GM21528 (cell line): Measurements from ENCODE around the gene WDR90.
"Not testable (repeated sequence)": the region's sequence is repeated elsewhere in the genome, so short reads cannot be mapped to it uniquely, and the experiment has no call there.

ENCODE experiments used
- ATAC-seq: cut with Tn5 transposase; IDR thresholded peaks from one replicate; pipeline ENCODE4 v1.9.1; 2021; ENCODE audit warnings: mild to moderate bottlenecking, moderate library complexity; ENCODE audit not compliant: unreplicated experiment, low FRiP score

WDR90 gene

DNA sequence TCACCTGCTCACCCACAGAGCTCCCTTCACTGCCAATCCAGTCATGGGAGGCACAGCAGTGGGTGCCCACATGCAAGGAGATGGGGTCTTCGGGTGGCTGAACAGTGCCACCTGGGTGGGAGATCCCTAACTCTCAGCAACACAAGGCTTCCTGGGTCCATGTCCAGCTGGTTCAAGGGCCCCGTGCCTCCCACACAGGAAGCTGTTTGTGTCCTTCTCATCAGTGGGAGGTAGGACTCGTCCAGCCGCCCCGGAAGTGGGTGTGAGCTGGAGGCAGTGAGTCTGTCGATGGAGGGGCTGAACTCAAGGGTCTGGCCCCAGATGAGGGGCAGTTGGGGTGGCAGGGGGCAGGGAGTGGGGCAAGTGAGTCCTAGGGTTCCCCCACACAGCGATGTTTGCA is 54.9 kb downstream of the WDR90 start:
- ATAC-seq = no peak

DNA sequence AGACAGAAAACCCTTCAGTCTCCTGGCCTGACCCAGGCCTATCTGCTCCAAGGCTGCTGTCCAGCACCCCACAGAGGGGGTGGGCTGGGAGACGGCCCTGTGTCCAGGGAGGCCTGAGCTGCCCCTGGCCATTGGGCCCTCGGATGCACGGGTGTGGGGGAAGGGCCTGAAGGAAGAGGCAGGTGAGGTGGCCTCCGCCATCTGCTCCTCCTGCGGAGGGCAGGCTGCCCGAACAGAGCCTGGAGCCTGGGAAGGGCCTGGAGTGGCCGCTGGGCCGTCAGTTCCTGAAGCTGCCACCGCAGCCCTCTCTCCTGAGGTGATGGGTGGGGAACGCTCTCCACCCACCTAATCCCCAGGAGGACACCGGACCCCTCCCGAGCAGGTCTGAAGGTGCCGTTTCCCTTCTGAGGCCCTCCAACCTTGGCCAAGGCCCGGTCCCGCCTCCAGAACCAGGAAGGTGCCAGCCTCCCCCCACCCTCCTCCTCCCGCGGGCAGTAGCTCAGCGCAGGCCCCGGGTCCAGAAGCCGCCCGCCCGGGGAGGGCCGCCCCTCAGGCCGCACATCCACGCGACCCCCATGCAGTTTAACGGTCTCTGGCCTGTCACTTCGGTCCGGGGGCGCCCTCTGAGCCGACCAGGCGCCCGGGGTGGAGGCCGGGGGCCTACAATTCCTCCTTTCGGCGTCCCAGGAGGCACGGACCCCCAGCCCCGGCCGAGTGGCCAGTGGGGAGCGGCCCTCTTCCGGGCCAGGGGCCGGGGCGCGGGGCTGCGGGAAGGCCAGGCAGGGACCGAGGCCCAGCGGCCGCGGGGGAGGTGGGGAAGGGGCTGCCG is 55.6 kb downstream of the WDR90 start:
- no peak for ATAC-seq

DNA sequence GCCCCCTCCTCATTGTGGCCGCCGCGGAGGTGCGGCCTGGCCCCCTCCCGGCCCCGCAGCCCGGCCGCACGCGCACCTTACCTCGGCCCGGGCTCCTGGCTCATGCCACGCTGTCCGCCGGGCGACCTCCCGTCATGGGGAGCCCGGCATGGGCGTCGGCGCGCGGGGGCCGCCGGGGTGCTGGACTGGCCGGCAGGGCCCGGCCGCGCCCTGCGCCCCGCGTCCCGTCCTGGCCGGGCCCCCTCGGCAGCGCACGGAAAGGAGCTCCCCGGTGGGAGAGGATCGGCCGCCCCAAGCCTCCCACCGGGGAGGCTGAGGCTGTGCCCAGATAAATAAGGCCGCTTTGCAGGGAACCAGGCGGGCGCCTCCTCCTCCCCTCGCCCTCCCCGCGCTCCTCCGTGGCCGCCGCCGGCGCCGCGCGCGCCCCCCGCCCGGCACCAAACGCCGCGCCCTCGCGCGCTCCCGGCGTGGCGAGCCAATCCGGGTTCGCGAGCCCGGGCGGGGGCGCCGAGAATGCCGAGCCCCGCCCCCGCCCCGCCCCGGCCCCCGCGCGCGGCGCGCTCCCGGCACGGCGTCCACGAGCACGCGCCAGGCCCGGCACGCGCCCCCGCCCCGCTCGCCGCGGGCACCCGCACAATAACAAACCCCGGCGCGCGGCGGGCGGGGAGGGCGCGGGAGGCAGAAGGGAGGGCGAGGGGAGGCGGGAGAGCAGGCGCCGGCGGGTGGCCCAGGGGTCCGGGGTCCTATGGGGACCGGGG is 56.4 kb downstream of the WDR90 start, which contains the start of gene FBXL16:
FBXL16 (minus strand) TSS at position 371 of the 758 bp plus-strand sequence. CDS start 8,396 bp downstream, outside the sequence.
- ATAC-seq = no peak

DNA sequence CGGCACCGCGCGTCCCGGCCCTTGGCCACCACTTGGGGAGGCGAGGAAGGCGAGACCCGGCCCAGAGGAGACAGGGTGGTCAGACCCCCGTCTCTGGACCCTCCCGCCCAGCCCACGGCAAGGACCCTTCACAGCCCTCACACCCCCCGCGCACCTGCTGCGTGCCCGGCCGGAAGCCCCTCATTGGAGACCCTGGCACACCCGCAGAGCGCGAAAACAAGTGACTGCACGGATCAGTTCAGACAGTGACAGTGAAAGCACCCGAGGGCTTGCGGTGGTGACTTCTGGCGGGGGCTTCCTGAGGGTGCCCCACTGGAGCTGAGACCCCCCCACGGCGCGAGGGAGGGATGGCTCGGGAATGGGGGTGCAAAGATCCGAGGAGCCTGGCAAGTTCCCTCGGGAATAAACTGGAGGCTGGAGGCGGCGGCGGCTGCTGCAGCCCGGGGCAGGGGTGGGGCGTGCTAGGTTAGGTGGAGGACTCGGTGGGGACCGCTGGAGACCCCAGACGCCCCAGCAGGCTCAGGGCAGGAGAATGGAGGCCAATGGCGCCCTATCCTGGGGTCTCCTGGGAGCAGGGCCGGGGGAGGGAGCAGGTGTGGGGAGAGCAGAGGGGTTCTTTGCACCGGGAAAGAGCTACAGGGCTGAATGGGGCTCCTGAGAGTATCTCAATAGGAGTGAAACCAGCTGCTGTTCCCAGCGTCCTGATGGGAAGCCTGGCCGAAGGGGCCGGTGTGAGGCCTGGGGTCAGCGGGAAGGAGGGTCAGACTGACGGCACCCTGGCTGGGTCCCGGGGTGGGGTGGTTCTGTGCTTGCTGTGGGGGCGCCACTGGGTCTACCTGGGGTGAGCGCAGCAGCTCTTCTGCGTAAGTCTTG is 57.3 kb downstream of the WDR90 start:
- ATAC-seq = no peak

DNA sequence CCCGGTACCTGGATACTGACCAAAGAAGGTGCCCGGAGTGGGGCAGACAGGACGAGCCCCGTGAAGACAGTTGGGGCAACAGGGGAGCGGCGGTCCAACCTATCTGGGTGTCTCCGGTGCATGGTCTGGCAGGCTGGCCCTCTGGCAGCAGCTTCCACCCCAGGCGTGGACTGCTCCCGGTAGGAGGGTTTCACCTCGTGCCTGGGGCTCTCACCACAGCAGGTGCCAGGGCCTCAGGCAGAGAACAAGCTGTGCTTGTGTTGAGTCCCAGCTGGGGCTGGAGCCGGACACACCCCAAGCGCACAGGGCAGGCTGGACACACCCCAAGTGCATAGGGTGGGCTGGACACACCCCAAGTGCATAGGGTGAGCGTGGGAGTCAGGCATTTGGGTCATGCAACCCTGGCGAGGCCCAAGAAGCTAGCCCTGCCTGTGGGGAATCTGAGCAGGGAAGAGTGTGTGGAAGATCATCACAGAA is 57.9 kb downstream of the WDR90 start:
- no peak for ATAC-seq

DNA sequence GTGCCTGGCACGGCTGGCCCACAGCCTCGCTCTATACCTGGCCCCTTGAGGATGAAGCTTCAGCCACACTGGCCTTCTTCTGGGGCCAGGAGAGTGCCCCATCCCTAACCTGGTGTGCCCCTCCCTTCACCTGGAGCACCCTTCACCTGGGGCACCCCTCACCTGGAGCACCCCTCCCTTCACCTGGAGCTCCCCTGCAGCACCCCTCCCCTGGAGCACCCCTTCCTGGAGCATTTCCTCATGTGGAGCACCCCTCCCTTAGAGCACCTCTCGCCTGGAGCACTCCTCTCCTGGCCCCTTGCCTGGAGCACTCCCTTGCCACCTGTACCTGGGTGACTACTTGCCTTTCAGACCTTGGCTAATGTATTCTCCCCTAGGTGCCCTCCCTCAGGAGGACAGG is 58.9 kb downstream of the WDR90 start:
- no peak for ATAC-seq

DNA sequence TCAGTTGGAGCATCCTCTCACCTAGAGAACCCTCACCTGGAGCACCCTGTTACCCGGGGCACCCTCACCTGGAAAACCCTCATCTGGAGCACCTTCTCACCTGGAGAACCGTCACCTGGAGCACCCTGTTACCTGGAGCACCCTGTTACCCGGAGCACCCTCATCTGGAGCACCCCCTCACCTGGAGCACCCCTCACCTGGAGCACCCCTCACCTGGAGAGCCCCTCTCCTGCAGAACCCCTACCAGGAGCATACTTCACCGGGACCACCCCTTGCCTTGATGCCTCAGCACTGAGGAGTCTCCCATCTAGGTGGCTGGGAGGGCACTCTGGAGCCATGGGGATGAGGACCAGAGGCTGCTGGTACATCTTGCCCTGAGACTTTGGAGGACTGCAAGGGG is 59.8 kb downstream of the WDR90 start:
- ATAC-seq = no peak

DNA sequence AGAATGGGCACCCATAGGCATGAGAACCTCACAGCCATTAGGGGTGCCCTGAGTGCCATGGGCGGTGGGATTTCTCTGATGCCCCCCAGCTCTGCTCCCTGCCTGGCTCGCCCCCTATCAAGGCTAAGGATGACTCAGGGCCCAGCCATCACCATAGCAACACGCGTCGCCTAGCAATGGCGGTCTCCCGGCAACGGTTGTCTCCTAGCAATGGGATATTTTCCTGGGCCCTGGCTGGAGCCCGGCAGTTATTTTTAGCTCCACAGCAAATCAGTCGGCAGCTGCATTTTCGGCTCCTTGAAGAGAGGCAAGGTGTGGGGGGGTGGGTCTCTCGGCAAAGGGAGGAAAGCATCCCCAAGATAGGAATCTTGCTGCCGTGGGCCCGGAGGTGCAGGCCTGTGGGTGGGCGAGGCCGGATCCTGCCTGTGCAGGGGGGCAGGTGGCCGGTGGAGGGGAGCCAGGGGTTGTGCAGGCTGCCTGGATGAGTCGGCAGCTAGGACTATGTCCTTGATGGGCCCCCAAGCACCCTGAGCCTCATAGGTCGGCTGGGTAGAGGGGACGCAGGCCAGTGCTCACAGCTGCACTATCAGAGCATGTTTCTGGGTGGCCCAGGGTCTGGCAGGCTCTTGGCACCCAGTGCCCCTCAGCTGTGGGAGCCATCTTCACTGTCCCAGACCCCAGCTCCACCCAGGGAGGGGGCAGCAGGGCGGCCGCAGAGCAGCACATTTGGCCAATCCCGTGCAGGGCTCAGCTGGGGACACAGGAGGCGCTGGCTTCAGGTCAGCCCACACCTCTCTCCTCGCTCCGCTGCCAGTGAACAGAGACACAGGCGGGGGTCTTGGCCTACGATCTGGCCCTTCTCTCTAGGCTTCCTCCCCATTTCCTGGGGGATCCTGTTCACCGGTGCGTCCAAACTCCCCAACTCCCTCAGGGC is 60.7 kb downstream of the WDR90 start:
- no peak for ATAC-seq

DNA sequence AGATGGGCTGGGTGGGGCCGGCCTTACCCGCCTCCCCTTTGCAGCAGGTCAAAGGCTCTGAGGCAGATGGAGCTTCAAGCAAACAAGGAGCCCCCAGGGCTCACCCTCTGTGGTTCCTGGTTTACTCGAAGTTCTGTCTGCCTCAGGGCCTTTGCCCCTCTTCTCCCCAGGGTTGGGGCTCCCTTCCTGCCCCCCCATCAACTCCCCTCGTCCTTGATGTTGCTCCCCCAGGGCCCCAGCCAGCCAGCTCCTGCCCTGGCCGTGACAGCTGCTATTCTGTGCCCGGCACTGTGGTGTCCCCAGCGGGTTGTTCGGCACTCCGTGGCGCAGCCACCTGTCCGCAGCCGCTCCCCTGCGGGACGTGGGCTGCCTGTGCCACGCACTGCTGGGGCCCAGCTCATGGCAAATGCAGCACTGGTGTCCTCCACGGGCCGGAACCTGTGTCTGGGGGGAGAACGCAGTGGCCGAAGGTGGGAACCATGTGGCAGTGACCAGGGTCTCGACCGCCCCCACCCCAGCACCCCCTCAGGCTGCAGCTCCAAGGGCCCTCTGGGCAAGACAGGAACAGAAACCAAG is 61.4 kb downstream of the WDR90 start:
- ATAC-seq = no peak

DNA sequence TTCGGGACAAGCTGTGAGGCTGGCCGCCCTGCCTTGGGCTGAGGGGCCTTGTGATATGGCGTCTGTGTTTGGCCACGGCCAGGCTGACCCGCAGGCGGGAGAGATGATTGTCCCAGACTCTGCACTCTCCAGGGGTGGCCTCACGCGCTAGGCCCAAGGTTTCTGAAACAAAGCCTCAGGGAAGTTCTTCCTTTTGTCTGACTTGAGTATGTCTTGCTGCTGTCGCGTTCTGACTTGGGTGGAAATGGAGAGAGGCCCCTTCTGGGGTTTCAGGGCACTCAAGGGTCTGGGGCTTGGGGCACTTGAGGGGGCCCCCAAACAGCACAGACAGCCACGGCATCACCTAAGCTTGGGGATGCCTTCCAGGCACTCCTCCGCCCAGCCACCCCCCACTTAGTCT is 61.9 kb downstream of the WDR90 start:
- ATAC-seq = no peak

DNA sequence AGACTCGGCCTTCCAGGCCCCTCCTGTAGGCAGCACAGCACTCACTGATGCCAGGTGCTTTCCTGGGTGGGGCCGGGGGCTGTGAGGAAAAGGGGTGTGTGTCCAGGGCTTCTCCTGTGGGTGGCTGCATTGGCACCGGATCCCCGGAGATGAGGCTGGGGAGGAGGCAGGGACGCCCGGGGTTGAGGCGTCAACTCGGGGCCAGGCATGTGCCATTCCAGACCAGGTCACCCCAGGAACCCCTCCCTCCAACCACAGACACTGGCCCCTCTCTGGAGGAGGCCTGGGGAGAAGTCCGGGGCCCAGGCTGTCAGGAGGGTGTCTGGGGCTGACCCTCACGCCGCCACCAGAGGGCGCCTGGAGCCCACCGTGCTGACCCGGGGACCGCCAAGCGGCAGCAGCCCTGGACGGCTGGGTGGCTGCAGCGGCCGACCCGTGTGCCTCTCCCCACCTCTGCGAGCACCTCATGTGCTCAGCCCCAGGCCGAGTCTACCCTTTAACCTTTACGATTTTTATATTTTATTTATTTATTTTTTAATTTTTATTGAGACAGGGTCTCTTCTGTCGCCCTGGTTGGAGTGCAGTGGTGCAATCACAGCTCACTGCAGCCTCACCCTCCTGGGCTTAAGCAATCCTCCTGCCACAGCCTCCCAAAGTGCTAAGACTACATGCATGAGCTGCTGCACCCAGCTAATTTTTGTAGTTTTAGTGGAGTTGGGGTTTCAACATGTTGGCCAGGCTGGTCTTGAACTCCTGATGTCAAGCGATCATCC is 62.6 kb downstream of the WDR90 start:
- ATAC-seq = no peak

DNA sequence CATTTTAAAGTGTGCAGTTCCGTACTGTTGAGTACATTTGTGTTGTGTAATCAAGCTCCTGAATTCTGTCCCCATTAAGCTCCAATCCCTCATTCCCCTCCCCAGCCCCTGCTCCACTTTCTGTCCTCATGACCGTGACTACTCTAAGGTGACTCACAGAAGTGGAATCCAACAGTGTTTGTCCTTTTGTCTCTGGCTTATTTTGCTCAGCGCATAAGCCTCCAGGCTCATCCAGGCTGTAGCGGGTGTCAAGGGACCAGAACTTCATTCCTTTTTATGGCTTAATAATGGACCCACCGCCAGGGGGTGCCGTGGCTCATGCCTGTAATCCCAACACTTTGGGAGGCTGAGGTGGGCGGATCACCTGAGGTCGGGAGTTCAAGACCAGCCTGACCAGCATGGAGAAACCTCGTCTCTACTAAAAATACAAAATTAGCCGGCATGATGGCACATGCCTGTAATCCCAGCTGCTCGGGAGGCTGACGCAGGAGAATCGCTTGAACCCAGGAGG is 63.6 kb downstream of the WDR90 start:
- not testable (repeated sequence) for ATAC-seq

DNA sequence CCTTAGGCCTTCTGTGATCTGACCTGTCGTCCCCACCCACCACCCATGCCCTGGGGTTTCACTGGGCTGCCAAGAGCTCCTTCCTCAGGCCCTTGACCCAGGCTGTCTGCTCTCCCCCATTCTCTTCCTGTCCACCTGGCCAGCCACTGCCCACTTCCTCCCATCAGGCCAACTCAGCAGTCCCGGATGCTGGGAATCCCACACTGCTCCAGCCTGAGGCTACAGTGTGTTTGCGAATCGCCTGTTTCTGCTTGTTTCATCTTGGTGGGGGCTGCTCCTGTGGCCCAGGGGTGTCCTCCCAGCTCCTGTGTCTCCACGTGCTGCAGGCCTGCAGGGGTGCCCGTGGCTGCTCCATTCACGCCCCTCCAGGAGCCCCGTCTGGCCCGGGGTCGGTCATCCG is 64.9 kb downstream of the WDR90 start:
- ATAC-seq = no peak

DNA sequence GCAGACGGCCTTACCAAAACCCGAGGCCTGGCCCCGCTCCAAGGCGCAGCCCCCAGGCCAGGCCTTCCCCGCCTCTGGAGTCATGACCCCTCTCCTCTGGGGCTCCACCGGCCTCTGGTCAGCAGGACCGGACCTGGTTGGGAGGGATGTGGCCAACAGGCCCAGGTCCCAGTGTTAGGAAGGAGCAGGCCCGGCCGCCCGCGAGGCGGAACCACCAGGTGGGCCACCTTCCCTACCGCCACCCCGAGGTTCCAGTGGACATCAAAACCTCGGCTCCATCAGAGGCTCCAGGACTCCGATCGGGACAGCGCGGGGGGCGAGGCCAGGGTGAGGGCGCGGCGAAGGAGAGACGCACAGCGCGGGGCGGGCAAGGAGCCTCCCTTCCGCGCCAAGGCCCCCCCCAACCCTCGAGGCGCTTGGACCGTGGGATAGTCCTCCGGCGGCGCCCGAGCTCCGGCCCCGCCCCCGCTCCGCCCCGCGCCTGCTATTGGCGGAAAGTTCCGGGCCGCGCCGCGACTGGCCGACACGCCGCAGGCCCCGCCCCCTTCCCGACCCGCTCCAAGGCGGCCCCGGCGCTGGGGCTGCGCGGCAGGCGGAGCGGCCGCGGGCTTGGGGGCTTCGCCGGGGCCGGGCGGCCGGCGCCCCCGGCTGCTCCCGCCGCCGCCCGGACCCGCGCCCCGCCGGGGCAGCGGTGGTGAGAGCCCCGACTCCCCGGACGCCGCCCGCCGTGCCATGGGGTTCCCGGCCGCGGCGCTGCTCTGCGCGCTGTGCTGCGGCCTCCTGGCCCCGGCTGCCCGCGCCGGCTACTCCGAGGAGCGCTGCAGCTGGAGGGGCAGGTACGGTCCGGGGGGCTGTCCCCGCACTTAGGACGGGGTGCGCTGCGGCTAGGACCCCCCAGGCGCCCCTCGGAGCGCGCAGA is 65.7 kb downstream of the WDR90 start, which contains the start of gene METRN:
METRN (plus strand) TSS at position 561 of the 919 bp plus-strand sequence; CDS start at position 733, 172 bp downstream.
- ATAC-seq = no peak

DNA sequence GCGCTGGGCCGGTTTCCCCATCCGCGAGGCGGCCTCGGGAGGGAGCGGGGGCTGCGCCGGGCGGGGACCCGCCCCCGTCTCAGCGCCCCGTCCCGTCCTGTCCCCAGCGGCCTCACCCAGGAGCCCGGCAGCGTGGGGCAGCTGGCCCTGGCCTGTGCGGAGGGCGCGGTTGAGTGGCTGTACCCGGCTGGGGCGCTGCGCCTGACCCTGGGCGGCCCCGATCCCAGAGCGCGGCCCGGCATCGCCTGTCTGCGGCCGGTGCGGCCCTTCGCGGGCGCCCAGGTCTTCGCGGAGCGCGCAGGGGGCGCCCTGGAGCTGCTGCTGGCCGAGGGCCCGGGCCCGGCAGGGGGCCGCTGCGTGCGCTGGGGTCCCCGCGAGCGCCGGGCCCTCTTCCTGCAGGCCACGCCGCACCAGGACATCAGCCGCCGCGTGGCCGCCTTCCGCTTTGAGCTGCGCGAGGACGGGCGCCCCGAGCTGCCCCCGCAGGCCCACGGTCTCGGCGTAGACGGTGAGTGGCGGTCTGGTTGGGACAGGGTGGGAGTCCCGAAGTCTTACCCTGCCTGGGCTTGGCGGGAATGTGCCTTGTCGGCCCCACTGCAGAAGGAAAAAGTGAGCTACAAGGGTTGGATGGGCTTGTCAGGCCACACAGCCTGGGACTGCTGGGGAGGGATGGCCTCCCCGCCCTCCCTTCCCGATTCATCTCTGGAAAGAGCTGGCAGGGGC is 66.5 kb downstream of the WDR90 start:
- no peak for ATAC-seq

DNA sequence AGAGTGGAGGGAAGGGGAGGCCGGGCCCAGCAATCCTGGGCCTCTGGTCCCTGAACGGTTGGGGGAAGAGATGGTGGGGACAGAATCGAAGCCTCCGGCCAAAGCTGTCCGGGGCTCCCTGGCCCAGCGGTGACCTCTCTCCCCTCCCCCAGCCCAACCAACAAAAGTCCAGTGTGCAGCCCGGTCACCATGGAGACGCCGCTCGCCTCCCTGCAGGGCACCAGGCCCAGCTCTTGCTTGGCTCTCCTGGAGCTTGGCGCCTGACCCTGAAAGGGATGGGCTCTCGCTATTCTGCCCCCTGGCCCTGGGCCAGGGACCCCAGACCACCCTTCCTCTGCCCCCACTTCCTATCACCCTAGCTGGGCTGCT is 67.0 kb downstream of the WDR90 start:
- ATAC-seq = no peak
